Measurements from ENCODE around the gene TCP10L.

DNA sequence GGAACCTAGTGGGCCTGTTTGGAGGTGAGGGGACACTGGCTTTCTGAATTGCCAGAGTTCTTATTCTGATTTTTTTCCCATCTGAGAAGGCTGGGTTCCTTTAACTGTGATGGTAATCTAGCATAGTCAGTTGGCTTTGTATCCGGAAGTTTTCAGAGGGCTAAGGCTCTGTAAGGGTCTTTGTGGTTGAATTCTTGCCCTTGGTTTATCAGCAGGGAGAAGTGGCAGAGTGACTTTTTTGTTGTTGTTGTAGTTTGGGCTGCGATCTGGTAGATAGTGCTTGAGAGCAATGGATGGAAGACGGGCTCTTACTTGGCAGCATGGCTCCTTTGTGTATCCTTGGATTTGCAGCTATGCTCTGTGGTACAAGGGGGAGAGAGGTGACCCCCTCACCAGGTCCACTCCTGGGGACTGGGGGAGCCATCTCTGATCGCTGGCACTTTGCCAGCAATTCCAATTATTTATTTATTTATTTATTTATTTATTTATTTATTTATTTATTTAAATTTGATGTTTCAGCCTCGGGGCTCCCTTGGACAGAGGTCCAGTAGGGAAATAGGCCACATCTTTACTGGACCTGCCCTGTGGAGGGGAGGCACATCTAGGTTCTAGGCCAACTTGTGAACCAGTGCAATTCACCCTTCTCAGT is 18.5 kb downstream of the TCP10L start:
- TF ChIP-seq, protein P1, sequence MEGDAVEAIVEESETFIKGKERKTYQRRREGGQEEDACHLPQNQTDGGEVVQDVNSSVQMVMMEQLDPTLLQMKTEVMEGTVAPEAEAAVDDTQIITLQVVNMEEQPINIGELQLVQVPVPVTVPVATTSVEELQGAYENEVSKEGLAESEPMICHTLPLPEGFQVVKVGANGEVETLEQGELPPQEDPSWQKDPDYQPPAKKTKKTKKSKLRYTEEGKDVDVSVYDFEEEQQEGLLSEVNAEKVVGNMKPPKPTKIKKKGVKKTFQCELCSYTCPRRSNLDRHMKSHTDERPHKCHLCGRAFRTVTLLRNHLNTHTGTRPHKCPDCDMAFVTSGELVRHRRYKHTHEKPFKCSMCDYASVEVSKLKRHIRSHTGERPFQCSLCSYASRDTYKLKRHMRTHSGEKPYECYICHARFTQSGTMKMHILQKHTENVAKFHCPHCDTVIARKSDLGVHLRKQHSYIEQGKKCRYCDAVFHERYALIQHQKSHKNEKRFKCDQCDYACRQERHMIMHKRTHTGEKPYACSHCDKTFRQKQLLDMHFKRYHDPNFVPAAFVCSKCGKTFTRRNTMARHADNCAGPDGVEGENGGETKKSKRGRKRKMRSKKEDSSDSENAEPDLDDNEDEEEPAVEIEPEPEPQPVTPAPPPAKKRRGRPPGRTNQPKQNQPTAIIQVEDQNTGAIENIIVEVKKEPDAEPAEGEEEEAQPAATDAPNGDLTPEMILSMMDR (IDR thresholded peaks at IDR 0.05) = no peak
- no peak for TF ChIP-seq POLR2A (IDR thresholded peaks at IDR 0.05)
